ENCODE results near the gene KLHL26.
"Not testable (repeated sequence)": the region's sequence is repeated elsewhere in the genome, so short reads cannot be mapped to it uniquely, and the experiment has no call there.

Gene KLHL26

GRCh38 chr19:18662972-18663732, 26.3 kb downstream of the KLHL26 start:
- no peak for DNase-seq (ENCODE audit: low read depth in 3 of 3, low spot score in 1 of 3)

- no peak for DNase-seq (ENCODE audit: low read depth in 3 of 3, low spot score in 1 of 3)
Measured at GRCh38 chr19:18663940-18664530, 27.2 kb downstream of the KLHL26 start.

DNA sequence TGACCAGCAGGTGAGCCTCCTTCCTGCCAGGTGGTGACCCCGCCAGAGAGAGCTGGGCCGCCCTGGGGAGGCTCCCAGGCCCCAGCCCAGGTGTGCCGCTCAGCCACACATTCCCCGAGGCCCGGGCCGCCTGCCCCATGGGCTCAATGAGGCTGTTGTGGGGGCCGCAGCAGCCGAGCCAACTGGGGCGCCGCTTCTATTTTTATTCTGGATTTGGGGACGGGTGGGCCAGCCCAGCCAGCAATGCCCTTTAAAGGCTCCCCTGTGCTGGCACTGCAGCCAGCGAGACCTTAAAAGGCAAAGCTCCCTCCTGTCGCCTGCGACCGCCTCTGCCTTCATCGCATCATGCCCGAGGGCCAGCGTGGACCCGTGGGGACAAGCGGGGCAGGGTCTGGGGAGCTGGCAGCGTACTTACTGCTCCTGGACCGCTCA, 29.0 kb downstream of the KLHL26 start:
- DNase-seq (ENCODE audit: low read depth in 3 of 3, low spot score in 1 of 3) = no peak

- no peak for DNase-seq (ENCODE audit: low read depth in 3 of 3, low spot score in 1 of 3)
Measured at GRCh38 chr19:18666317-18666716, 29.5 kb downstream of the KLHL26 start.

DNA sequence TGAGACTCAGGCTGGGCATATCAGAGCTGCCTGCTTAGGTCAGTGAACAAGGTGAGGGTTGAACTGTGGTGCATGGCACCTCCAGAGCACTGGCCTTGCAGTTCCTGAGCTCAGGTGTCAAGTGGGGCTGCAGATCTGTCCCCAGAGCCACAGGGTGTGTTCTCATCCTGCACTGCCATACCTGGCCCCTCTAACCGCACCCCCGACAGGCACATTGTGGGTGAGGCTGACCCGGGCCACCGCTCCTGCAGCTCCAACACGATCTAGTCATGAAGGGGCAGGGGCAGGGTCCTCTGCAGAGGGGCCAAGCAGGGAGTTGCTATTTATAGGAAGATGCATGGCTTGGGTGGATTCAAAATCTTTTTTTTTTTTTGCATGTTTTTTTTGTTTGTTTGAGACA, 30.0 kb downstream of the KLHL26 start:
- DNase-seq (ENCODE audit: low read depth in 3 of 3, low spot score in 1 of 3) = no peak

DNA sequence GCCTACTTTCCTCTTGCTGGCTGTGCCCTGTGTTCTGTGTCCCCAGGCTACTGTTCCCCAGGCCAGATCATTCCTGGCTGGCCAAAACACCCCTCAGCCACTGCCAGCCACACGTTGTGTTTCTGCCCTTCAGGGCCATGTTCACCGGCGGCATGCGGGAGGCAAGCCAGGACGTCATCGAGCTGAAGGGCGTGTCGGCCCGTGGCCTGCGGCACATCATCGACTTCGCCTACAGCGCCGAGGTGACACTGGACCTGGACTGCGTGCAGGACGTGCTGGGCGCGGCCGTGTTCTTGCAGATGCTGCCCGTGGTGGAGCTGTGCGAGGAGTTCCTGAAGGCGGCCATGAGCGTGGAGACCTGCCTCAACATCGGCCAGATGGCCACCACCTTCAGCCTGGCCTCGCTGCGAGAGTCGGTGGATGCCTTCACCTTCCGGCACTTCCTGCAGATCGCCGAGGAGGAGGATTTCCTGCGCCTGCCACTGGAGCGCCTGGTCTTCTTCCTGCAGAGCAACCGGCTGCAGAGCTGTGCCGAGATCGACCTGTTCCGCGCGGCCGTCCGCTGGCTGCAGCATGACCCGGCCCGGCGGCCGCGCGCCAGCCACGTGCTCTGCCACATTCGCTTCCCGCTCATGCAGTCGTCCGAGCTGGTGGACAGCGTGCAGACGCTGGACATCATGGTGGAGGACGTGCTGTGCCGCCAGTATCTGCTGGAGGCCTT, 30.9 kb downstream of the KLHL26 start:
- DNase-seq (ENCODE audit: low read depth in 3 of 3, low spot score in 1 of 3) = no peak

DNA sequence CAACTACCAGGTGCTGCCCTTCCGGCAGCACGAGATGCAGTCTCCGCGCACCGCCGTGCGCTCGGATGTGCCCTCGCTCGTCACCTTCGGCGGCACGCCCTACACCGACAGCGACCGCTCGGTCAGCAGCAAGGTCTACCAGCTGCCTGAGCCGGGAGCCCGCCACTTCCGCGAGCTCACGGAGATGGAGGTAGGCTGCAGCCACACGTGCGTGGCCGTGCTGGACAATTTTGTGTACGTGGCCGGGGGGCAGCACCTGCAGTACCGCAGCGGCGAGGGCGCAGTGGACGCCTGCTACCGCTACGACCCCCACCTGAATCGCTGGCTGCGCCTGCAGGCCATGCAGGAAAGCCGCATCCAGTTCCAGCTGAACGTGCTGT, 31.4 kb downstream of the KLHL26 start:
- DNase-seq (ENCODE audit: low read depth in 3 of 3, low spot score in 1 of 3) = no peak

- no peak for DNase-seq (ENCODE audit: low read depth in 3 of 3, low spot score in 1 of 3)
Measured at GRCh38 chr19:18668744-18669523, 32.1 kb downstream of the KLHL26 start.

DNA sequence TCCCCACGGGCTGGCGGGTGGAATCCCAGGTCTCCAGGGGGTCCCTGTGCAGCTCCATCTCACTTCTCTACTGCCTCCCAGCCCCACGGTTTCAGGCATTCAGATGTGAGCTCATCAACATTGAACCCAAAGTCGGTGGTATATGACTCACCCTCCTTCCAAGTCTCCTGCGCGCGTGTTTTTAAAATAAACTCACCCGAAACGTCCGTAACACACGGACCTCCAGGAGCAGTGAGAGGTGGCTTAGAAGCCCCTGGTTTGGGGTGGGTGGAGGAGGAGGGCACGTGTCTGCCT, 32.6 kb downstream of the KLHL26 start:
- no peak for DNase-seq (ENCODE audit: low read depth in 3 of 3, low spot score in 1 of 3)

DNA sequence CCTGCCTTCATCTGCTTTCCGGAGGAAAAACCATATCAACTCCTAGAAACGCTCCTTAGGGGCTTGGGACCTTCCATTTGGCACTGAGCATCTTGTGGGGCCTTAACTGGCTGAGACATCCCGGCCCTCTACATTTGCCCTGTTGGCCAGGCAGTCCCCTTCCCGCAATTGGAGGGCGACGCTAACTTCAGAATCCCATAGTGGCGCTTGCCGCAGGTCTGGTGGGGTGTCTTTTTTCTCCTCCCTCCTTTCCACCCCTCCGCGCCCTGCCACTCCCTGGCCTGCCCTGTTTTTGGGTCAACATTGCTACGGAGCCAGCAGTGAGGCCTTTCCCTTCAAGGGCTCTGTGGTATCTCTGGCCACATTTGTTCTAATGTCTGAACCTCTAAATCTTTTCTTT, 33.1 kb downstream of the KLHL26 start:
- no peak for DNase-seq (ENCODE audit: low read depth in 3 of 3, low spot score in 1 of 3)

GRCh38 chr19:18670312-18670711, 33.5 kb downstream of the KLHL26 start:
- DNase-seq (ENCODE audit: low read depth in 3 of 3, low spot score in 1 of 3) = no peak

GRCh38 chr19:18671303-18672043, 34.6 kb downstream of the KLHL26 start:
- DNase-seq (ENCODE audit: low read depth in 3 of 3, low spot score in 1 of 3) = no peak

DNA sequence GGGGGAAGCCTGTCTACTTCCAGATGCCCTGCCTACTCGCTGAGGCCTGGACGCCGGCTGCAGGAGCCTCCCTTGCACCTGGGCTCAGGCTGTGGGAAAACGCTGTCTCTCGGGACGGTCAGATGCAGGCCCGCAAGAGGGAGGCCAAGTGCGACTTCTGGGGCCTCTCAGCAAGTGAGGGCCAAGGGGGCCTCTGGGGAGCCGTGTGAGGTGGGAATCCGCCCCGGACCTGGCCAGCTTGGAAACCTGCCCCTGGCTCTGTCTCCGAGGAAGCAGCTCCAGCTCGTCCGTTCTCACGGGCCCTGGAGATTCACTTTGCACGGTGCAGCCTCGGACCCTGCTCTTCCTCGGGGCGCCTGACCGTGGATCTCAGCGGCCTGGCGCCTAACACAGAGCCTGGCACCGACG, 35.2 kb downstream of the KLHL26 start:
- no peak for DNase-seq (ENCODE audit: low read depth in 3 of 3, low spot score in 1 of 3)

DNA sequence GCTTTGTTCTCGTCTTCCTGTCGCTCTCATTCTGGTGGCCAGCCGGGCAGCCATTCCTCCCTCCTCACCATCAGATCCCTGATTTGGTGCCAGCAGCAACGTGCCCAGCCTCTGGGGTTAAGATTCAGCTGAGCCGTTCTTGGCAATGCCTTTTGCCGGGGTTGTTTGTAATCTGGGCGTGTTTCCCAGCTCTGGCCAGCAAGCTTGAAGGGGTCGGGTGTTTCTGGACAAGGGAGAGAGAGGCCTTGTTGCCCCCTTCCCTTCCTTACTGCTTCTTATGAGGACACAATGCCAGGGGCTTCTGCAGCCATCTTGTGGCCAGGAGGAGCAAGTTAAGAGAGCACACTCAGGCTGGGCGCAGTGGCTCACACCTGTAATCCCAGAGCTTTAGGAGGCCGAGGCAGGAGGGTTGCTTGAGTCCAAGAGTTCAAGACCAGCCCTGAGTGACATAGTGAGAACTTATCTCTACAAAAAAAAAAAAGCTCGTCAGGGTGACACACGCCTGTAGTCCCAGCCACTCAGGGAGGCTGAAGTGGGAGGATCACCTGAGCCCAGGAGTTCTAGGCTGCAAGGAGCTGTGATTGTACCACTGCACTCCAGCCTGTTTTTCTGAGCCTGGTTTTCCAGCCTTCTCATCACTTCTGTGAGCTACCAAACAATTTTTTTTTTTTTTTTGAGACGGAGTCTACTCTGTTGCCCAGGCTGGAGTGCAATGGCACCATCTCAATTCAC, 35.9 kb downstream of the KLHL26 start:
- DNase-seq (ENCODE audit: low read depth in 3 of 3, low spot score in 1 of 3) = no peak

DNA sequence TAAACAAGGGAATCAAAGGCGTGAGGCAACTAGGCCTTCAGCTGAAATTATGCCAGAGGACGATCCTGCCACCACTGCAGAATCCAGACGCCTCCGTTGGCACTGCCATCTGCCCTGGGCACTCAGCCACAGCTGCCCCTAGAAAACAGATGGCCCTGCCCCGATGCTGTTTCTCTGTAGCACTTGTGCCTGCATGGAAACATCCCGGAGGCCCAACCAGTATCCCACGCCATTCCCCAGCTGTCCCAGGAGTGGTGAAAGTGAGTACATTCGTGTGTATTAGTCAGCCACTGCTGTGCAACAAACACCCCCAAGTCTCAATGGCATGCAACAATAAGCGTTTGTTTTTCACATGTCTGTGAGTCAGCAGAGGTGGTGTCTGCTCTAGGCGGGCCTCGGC, 37.8 kb downstream of the KLHL26 start:
- no peak for DNase-seq (ENCODE audit: low read depth in 3 of 3, low spot score in 1 of 3)

- no peak for DNase-seq (ENCODE audit: low read depth in 3 of 3, low spot score in 1 of 3)
Measured at GRCh38 chr19:18675779-18676178, 39.0 kb downstream of the KLHL26 start.

- DNase-seq (ENCODE audit: low read depth in 3 of 3, low spot score in 1 of 3) = no peak
Measured at GRCh38 chr19:18676692-18677091, 39.9 kb downstream of the KLHL26 start.

- no peak for DNase-seq (ENCODE audit: low read depth in 3 of 3, low spot score in 1 of 3)
Measured at GRCh38 chr19:18677156-18677555, 40.3 kb downstream of the KLHL26 start.

DNA sequence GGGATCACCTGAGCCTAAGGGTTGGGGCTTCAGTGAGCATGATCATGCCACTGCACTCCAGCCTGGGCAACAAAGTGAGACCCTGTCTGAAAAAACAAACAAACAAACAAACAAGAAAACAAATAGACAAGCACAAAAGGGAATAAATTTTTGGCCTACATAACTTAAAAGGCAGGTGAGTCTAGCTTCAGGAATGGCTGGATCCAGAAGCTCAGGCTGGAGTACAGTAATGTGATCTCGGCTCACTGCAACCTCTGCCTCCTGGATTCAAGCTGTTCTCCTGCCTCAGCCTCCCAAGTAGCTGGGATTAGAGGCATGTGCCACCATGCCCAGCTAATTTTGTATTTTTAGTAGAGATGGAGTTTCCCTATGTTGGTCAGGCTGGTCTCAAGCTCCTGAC, 43.3 kb downstream of the KLHL26 start:
- DNase-seq (ENCODE audit: low read depth in 3 of 3, low spot score in 1 of 3) = not testable (repeated sequence)

GRCh38 chr19:18682807-18683108, 45.9 kb downstream of the KLHL26 start:
- no peak for DNase-seq (ENCODE audit: low read depth in 3 of 3, low spot score in 1 of 3)
